Upper lobe of right lung (tissue), 1 donor: ENCODE data around the gene FUBP3. TPM values are rescaled to one million over a fixed set of nuclear protein-coding genes. Genes with fewer than 3 reads are reported as not detected.

Experiments
- ATAC-seq: fragments of 200-7000 bp; cut with Tn5 transposase; one replicate; pipeline ENCODE4 v1.9.1; 2020; ENCODE audit warnings: mild to moderate bottlenecking, moderate library complexity
- DNase-seq: peaks from one replicate; pipeline ENCODE4 v3.0.0-alpha.2; 2020
- H3K27ac ChIP-seq: fragments of 200-600 bp; one replicate; pipeline ENCODE4 v1.8.0; 2022
- H3K27me3 ChIP-seq: fragments of 200-600 bp; one replicate; pipeline ENCODE4 v1.8.0; 2022; ENCODE audit warnings: mild to moderate bottlenecking
- H3K36me3 ChIP-seq: fragments of 200-600 bp; one replicate; pipeline ENCODE4 v1.8.0; 2022
- H3K4me1 ChIP-seq: fragments of 200-600 bp; one replicate; pipeline ENCODE4 v1.8.0; 2022
- H3K4me3 ChIP-seq: fragments of 200-600 bp; one replicate; pipeline ENCODE4 v1.8.0; 2022; ENCODE audit warnings: mild to moderate bottlenecking
- H3K9me3 ChIP-seq: fragments of 200-600 bp; one replicate; pipeline ENCODE4 v1.8.0; 2022
- intact Hi-C: fragments of 100-400 bp; cut with DNase I; formaldehyde crosslinking; loops from one replicate; pipeline ENCODE4 v1.11.0; 2022
- total RNA-seq: library from RNA; stranded (reverse); fragmentation: NEBNext Ultra II Directional; extraction: Animal tissue kit (Norgen Biotek cat#: 25700); gene quantifications from one replicate; pipeline ENCODE4 v1.2.1, GENCODE V29; 2021
- TF ChIP-seq, protein P1 (sequence below): fragments of 200-600 bp; IDR thresholded peaks from one replicate; pipeline ENCODE4 v1.8.0; 2022; ENCODE audit warnings: antibody characterized with exemption
- donor health status: DM: no; HTN: yes; CAD: no; lungs with severe emphysema.

FUBP3 gene
- total RNA-seq, 1 donor from 2014 or later = 39.7 TPM

DNA sequence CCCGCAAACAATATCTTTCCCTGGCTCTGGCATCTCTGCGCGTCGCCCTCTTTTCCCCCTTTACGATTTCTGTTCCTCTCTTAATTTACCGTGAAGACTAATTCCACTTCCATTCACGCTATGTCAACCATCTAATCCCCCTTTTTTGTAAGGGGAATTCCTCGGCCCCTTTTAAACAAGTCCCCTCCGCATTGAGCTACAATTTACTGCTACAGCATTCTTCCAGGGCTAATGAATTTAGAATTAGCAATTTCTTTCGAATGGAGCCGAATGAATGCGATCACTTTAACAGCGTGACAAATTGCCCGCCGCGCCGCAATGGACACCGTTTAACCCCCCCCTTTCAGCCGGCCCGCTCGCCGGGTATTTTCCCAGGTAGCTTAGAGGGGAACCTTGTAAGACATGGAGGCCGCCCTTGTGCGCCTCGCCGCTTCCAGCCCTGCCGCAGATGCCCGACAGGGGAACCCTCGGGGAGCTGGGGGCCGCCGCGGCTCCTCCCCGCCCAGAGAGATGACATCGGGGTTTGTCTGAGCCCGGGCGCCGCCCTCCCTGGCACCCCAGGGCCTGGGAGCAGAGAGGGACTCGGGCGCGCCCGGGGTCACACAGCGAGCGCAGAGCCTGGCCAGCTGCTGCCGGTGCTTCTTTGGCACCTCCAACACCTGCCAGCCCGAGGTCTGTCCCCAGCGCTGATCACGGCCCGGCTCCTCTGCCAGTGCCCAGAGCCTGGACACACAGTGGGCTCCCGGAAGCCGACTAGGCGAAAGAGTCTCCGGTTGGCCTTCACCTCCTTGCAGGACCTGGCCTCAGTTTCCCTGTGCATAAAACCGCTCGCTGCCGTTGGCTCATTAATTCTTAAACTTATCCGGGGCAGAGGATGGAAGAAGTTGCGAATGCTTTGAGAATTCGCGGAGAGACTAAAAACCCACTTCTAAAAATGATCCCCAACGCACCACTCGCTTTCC lies 86.3 kb downstream of the FUBP3 start:
- ATAC-seq (no peak), DNase-seq (no peak)
- Histone ChIP-seq H3K9me3 (no peaks in the 10 kb centered on the region), H3K27ac (no peak overlapping the region), H3K36me3 (no peaks in the 10 kb centered on the region), H3K4me3 (no peak overlapping the region), H3K4me1 (peaks cover 40% of the 10 kb centered on the region), H3K27me3 (peaks cover 79% of the 10 kb centered on the region)
- TF ChIP-seq, protein P1, sequence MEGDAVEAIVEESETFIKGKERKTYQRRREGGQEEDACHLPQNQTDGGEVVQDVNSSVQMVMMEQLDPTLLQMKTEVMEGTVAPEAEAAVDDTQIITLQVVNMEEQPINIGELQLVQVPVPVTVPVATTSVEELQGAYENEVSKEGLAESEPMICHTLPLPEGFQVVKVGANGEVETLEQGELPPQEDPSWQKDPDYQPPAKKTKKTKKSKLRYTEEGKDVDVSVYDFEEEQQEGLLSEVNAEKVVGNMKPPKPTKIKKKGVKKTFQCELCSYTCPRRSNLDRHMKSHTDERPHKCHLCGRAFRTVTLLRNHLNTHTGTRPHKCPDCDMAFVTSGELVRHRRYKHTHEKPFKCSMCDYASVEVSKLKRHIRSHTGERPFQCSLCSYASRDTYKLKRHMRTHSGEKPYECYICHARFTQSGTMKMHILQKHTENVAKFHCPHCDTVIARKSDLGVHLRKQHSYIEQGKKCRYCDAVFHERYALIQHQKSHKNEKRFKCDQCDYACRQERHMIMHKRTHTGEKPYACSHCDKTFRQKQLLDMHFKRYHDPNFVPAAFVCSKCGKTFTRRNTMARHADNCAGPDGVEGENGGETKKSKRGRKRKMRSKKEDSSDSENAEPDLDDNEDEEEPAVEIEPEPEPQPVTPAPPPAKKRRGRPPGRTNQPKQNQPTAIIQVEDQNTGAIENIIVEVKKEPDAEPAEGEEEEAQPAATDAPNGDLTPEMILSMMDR = no peak
- intact Hi-C loops = no loop called here

DNA sequence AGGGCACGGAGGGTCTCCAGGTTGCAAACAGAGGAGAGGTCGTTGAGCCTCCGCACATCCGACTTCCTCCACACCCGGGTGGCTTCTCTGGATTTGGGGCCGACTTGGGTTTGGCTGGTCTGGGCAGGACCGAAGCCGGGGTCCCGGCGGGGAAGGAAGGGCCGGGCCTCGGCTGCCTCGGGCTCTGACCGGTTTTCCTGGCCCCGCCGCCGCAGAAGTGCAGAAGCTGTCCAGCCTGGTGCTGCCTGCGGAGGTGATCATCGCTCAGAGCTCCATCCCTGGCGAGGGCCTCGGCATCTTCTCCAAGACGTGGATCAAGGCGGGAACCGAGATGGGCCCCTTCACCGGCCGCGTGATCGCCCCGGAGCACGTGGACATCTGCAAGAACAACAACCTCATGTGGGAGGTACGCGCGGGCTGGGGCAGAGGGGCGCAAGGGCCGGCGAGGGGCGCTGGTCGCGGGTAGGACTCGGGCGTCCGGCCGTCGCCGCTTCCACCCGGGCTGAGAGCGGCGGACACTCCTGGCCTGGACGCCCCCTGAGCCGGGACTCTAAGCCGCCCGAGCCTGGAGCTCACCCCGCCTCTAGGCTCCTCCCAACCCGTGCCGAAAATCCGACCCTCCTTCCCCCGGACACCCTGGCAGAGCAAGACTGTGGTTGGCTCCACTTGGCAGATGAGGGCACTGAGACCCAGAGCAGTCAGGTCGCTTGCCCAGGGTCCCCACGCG lies 87.2 kb downstream of the FUBP3 start:
- Histone ChIP-seq H3K4me3 (no peak overlapping the region), H3K4me1 (peaks cover 31% of the 10 kb centered on the region), H3K27me3 (peaks cover 70% of the 10 kb centered on the region), H3K27ac (no peak overlapping the region), H3K36me3 (no peaks in the 10 kb centered on the region), H3K9me3 (no peaks in the 10 kb centered on the region)
- DNase-seq (no peak), ATAC-seq (no peak)
- intact Hi-C loops = no loop called here
- TF ChIP-seq, protein P1 = no peak

DNA sequence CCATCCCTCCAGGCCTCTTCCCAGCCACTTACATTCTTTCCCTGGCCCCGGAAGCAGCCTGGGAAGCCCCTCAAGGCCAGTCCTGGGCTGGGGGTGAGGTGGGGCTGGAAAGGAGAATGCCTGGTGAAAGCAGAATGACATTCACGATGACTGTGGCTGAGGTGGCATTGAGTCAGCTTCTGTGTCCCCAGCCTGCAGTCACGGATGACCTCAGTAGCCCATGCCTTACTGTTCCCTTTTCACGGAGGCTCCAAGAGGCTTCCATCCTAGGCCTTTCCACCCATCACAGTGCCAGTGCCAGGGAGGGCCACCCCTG lies 87.7 kb downstream of the FUBP3 start:
- no peak overlapping the region for H3K4me3 ChIP-seq
- no peaks in the 10 kb centered on the region for H3K9me3 ChIP-seq
- TF ChIP-seq, protein P1 = no peak
- H3K27me3 ChIP-seq = peaks cover 65% of the 10 kb centered on the region
- ATAC-seq = no peak
- no peaks in the 10 kb centered on the region for H3K36me3 ChIP-seq
- H3K27ac ChIP-seq = no peak overlapping the region
- intact Hi-C loops = no loop called here
- peaks cover 29% of the 10 kb centered on the region for H3K4me1 ChIP-seq
- no peak for DNase-seq

DNA sequence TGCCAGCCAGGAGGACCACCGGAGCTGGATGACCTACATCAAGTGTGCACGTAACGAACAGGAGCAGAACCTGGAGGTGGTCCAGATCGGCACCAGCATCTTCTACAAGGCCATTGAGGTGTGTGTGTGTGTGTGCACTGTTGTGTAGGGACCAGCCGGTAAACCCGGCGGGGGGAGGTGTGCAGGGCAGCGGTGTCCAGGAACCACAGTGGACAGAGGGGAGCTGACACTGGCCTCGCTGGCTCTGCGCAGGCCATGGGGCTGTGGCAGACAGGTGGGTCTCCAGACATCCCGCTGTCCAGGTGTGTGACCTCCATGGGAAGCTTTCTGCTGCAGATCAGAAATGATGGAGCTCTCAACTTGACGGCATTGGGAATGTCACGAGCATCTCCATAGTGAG lies 88.8 kb downstream of the FUBP3 start:
- Histone ChIP-seq H3K27ac (no peak overlapping the region), H3K9me3 (no peaks in the 10 kb centered on the region), H3K4me1 (peaks cover 24% of the 10 kb centered on the region), H3K4me3 (no peak overlapping the region), H3K27me3 (peaks cover 54% of the 10 kb centered on the region), H3K36me3 (no peaks in the 10 kb centered on the region)
- no peak for DNase-seq
- ATAC-seq = no peak
- TF ChIP-seq, protein P1 = no peak
- intact Hi-C loops = no loop called here

DNA sequence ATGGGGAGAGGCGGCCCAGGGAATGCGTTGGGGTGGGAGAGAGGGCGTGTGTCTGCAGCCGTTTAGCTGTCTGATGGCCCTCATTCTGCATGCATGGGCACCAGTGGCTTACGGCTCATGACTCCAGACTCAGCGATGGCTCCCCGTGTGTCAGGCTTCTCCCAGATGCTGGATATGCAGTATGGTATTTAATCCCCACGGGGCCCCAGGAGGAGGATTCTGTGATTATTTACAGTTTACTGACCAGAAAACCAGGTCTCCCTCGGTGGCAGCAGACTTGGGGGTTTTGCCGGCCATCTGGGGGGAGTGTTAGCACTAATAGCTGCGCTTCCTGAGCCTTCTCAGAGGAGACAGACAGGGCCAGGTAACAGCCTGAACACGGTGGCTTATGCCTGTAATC lies 89.3 kb downstream of the FUBP3 start:
- no peak for DNase-seq
- intact Hi-C loops = no loop called here
- no peak overlapping the region for H3K4me3 ChIP-seq
- peaks cover 19% of the 10 kb centered on the region for H3K4me1 ChIP-seq
- H3K27ac ChIP-seq = no peak overlapping the region
- no peaks in the 10 kb centered on the region for H3K9me3 ChIP-seq
- no peak for ATAC-seq
- TF ChIP-seq, protein P1 = no peak
- no peaks in the 10 kb centered on the region for H3K36me3 ChIP-seq
- H3K27me3 ChIP-seq = peaks cover 49% of the 10 kb centered on the region
